Hepatocyte (in vitro differentiated cells): Measurements from ENCODE around the gene LGALS7B.

Experiments
- CTCF ChIP-seq: fragments of 200-600 bp; sonication (generic); IDR thresholded peaks from 2 replicates; pipeline ENCODE4 v1.5.1; 2016; ENCODE audit warnings: antibody characterized with exemption, mild to moderate bottlenecking; ENCODE audit not compliant: poor library complexity
- EZH2 ChIP-seq: fragments of 200-600 bp; sonication (generic); IDR thresholded peaks from 2 replicates; pipeline ENCODE4 v1.6.1; 2016; ENCODE audit warnings: antibody characterized with exemption, mild to moderate bottlenecking, borderline replicate concordance

GRCh38 chr19:38793671-38794070 lies 4.7 kb downstream of the LGALS7B start:
- TF ChIP-seq CTCF (no peak), EZH2 (no peak)
